Endothelial cell (in vitro differentiated cells): ENCODE results near the gene BNC2. TPM values are rescaled to one million over a fixed set of nuclear protein-coding genes. Genes with fewer than 3 reads are reported as not detected.

Experiments used
- DNase-seq: peaks from one replicate; pipeline ENCODE4 v3.0.0; 2021; ENCODE audit warnings: low spot score
- H3K27ac Mint-ChIP-seq: one replicate; pipeline ENCODE4 v1.8.0; 2021; ENCODE audit warnings: mixed read lengths, inconsistent platforms; ENCODE audit not compliant: unreplicated experiment
- H3K27me3 Mint-ChIP-seq: one replicate; pipeline ENCODE4 v1.8.0; 2021; ENCODE audit warnings: mild to moderate bottlenecking, moderate library complexity, mixed read lengths, inconsistent platforms; ENCODE audit not compliant: unreplicated experiment
- H3K36me3 Mint-ChIP-seq: one replicate; pipeline ENCODE4 v1.8.0; 2021; ENCODE audit warnings: mild to moderate bottlenecking, low read depth, mixed read lengths, inconsistent platforms; ENCODE audit not compliant: unreplicated experiment
- H3K4me1 Mint-ChIP-seq: one replicate; pipeline ENCODE4 v1.8.0; 2021; ENCODE audit warnings: mild to moderate bottlenecking, mixed read lengths, inconsistent platforms; ENCODE audit not compliant: unreplicated experiment
- H3K4me3 Mint-ChIP-seq: one replicate; pipeline ENCODE4 v1.8.0; 2021; ENCODE audit warnings: mild to moderate bottlenecking, mixed read lengths, inconsistent platforms; ENCODE audit not compliant: unreplicated experiment
- H3K9me3 Mint-ChIP-seq: one replicate; pipeline ENCODE4 v1.8.0; 2021; ENCODE audit warnings: mixed read lengths, inconsistent platforms; ENCODE audit not compliant: unreplicated experiment
- CTCF ChIP-seq: fragments of 200-600 bp; sonication (generic); IDR thresholded peaks from one replicate; pipeline ENCODE4 v1.5.0; 2021; ENCODE audit warnings: antibody characterized with exemption; ENCODE audit not compliant: unreplicated experiment
- total RNA-seq: library from RNA; stranded (reverse); fragmentation: NEBNext Ultra II Directional; extraction: Animal tissue kit (Norgen Biotek cat#: 25700); gene quantifications from one replicate; pipeline ENCODE4 v1.2.1, GENCODE V29; 2021; ENCODE audit not compliant: unreplicated experiment

BNC2 gene
- total RNA-seq, 1 donor from 2014 or later = 20.1 TPM

DNA sequence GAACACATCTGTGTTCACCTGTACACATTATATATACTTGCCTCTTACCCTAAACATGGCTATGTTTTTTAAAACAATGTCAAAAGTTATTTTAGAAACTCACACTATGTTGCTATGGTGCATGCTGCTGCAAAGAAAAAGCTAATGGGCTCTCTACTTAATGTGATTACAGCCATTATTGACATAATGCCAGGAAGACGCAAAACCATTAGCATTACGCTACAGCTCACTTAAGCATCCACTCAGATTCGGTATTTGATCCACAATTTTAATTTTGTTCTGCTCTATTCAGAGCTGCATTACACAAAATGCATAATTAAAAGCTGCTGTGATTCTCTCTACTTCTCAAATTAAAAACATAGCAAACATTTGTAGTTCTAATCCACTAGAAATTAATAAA is 395.2 kb downstream of the BNC2 start:
- no peak overlapping the region for H3K27ac Mint-ChIP-seq
- H3K27me3 Mint-ChIP-seq = peaks cover 4% of the 10 kb centered on the region
- no peak for TF ChIP-seq CTCF
- H3K9me3 Mint-ChIP-seq = peaks cover 5% of the 10 kb centered on the region
- DNase-seq = no peak
- H3K4me1 Mint-ChIP-seq = no peaks in the 10 kb centered on the region
- H3K36me3 Mint-ChIP-seq = peaks cover 10% of the 10 kb centered on the region
- no peak overlapping the region for H3K4me3 Mint-ChIP-seq

- Mint-ChIP-seq H3K36me3 (peaks cover 13% of the 10 kb centered on the region), H3K4me3 (no peak overlapping the region), H3K4me1 (no peaks in the 10 kb centered on the region), H3K9me3 (peaks cover 5% of the 10 kb centered on the region), H3K27ac (no peak overlapping the region), H3K27me3 (peaks cover 4% of the 10 kb centered on the region)
- DNase-seq = no peak
- TF ChIP-seq CTCF = no peak
Observed at GRCh38 chr9:16469184-16469583, 401.3 kb downstream of the BNC2 start.

DNA sequence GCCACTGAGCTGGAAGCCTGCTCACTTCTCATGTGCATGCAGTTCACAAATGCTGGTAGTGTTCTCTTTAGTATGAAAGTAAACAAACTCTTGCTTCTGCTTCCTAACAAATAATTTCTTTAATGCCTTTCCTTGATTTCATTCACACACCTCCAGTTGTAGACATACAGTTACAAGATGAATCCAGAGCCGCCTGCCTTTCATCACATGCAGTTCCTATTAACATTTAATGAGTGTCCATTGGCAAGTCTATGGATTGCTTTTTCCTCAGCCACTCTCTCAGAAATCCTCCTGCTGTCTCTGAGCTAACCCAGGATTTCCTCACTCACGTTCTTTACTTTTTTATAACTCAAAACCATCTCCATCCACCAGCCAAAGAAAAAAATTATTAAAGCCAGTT is 408.6 kb downstream of the BNC2 start:
- TF ChIP-seq CTCF = no peak
- Mint-ChIP-seq H3K36me3 (no peaks in the 10 kb centered on the region), H3K4me3 (no peak overlapping the region), H3K27ac (no peak overlapping the region), H3K27me3 (peaks cover 1% of the 10 kb centered on the region), H3K9me3 (no peaks in the 10 kb centered on the region), H3K4me1 (peaks cover 9% of the 10 kb centered on the region)
- no peak for DNase-seq

DNA sequence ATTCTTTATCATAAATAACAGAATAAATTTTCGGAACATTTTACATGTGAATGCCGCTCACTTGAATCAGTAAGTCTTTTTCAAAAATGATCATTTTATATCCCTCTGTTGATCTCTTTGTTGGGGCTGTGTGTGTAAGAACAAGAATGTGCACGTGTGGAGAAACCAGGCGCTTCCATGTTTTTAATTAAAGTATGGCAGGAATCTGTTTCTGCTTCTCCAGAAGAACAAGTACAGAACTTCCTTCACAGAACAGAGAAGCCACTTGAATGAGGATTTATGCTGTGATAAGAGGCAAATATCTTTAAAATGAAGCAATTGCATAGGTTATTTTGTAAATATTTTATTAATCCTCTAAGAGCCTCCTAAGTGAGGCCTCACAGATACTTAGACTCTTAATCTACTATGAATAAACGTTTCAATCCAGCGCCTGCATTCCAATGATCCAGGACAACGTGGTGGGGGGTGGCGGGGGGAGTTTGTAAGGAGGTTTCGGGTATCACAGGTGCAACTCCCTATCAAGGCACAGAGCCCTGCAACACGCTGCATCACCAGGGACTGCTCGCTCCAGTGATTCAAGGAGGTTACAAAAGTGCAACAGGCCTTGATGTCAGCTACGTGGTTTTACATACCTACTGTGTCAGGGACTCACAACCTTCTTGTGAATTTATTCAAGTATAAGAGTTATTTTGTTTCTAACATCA is 409.2 kb downstream of the BNC2 start:
- TF ChIP-seq CTCF = no peak
- Mint-ChIP-seq H3K9me3 (no peaks in the 10 kb centered on the region), H3K27me3 (peaks cover 1% of the 10 kb centered on the region), H3K36me3 (no peaks in the 10 kb centered on the region), H3K4me3 (no peak overlapping the region), H3K27ac (no peak overlapping the region), H3K4me1 (peaks cover 9% of the 10 kb centered on the region)
- no peak for DNase-seq

DNA sequence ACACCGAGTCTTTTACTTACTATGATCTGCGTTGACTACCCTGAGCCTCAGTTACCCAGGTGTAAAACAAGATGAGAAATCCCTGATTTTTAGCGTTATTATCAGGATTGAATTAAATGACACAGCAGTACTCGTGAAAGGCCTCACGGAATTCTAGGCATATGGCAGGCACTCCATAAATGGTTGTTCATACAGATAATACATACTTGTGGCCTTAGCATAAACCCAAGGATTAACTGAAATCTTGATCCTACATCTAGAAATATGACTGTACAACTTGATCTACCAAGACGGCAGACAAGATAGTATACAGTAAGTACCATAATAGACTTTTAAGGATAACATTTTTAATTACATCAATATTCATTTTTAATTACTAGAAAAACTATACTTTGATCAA is 409.8 kb downstream of the BNC2 start:
- TF ChIP-seq CTCF = no peak
- Mint-ChIP-seq H3K36me3 (no peaks in the 10 kb centered on the region), H3K9me3 (no peaks in the 10 kb centered on the region), H3K27ac (no peak overlapping the region), H3K4me3 (no peak overlapping the region), H3K27me3 (peaks cover 1% of the 10 kb centered on the region), H3K4me1 (peaks cover 9% of the 10 kb centered on the region)
- no peak for DNase-seq
